Keratinocyte (primary cell): Measurements from ENCODE around the gene EIF2S3.

ENCODE experiments used
- CTCF ChIP-seq, 3 experiments: IDR thresholded peaks in 1 of 3; conservative IDR thresholded peaks in 1 of 3; optimal IDR thresholded peaks in 1 of 3; 2 replicates in 2 of 3; 3 replicates in 1 of 3; pipeline versions ENCODE3 to v1.5.1; 2011; ENCODE audit warnings: low read length in 3 of 3, mild to moderate bottlenecking in 3 of 3, moderate library complexity in 2 of 3, control low read depth in 1 of 3, inconsistent platforms in 1 of 3; ENCODE audit not compliant: insufficient read depth in 2 of 3; ENCODE audit errors: extremely low read depth in 1 of 3
- EZH2 ChIP-seq: IDR thresholded peaks from one replicate; pipeline ENCODE4 v1.6.1; 2012; ENCODE audit warnings: inconsistent platforms, mild to moderate bottlenecking, low read length, moderate library complexity

DNA sequence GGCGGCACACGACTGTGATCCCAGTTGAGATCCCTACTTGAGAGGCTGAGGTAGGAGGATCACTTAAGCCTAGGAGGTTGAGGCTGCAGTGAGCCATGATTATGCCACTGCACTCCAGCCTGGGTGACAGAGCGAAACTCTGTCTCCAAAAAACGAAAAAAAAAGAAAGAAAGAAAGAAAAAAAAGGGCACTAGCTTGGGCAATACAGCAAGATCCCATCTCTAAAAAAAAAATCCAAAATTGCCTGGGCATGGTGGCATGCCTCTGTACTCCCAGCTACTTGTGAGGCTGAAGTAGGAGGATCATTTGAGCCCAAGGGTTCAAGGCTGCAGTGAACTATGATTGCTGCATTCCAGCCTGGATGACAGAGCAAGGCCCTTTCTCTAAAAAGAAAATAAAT is 17.0 kb upstream of the EIF2S3 start:
- TF ChIP-seq CTCF (optimal IDR thresholded peaks at IDR 0.05 in 1 of 3, IDR thresholded peaks at IDR 0.05 in 1 of 3, conservative IDR thresholded peaks at IDR 0.05 in 1 of 3; ENCODE audit: extremely low read depth in 1 of 3, insufficient read depth in 2 of 3, low read length in 3 of 3): no peak
- no peak for TF ChIP-seq EZH2
